Upper lobe of left lung (tissue), 6 donors: Measurements from ENCODE around the gene AMER3. TPM values are rescaled to one million over a fixed set of nuclear protein-coding genes. Genes with fewer than 3 reads are reported as not detected.

Source experiments
- ATAC-seq, 2 donors: fragments of 200-7000 bp; cut with Tn5 transposase; one replicate each; pipeline ENCODE4 v1.9.1; 2022; ENCODE audit warnings: mild to moderate bottlenecking in 2 of 2, moderate library complexity in 2 of 2; ENCODE audit not compliant: low FRiP score in 2 of 2
- DNase-seq, 2 donors: peaks; one replicate each; pipeline ENCODE4 v3.0.0-alpha.2; 2019 to 2020
- H3K27ac ChIP-seq, 4 donors: fragments of 200-600 bp; sonication (generic); one replicate each; pipeline ENCODE4 v1.5.1; 2016 to 2019
- H3K27me3 ChIP-seq, 4 donors: fragments of 200-600 bp; sonication (generic); one replicate each; pipeline ENCODE4 v1.5.1; 2017 to 2019
- H3K36me3 ChIP-seq, 4 donors: fragments of 200-600 bp; sonication (generic); one replicate each; pipeline ENCODE4 v1.5.1; 2016 to 2019
- H3K4me1 ChIP-seq, 4 donors: fragments of 200-600 bp; sonication (generic); one replicate each; pipeline ENCODE4 v1.5.1; 2018 to 2019
- H3K4me3 ChIP-seq, 4 donors: fragments of 200-600 bp; sonication (generic); one replicate each; pipeline ENCODE4 v1.5.1; 2017 to 2019; ENCODE audit warnings: mild to moderate bottlenecking in 2 of 4, moderate library complexity in 1 of 4
- H3K9me3 ChIP-seq, 4 donors: fragments of 200-600 bp; sonication (generic); one replicate each; pipeline ENCODE4 v1.5.1; 2018 to 2019
- CTCF ChIP-seq, 6 experiments: fragments of 450-650 bp in 4 of 6; fragments of 200-600 bp in 2 of 6; sonication (generic) in 2 of 6; IDR thresholded peaks; one replicate each; pipeline ENCODE4 v1.5.1; 2016 to 2019; ENCODE audit warnings: antibody characterized with exemption in 6 of 6
- EP300 ChIP-seq, 4 donors: sonication (generic); formaldehyde crosslinking; IDR thresholded peaks; one replicate each; pipeline ENCODE4 v1.5.1; 2017; ENCODE audit warnings: antibody characterized with exemption in 4 of 4, control low read depth in 2 of 4
- POLR2A ChIP-seq, 4 donors: fragments of 450-650 bp; IDR thresholded peaks; one replicate each; pipeline ENCODE4 v1.5.1; 2016 to 2017; ENCODE audit warnings: antibody characterized with exemption in 4 of 4, mild to moderate bottlenecking in 2 of 4
- POLR2AphosphoS5 ChIP-seq, 2 donors: sonication (generic); formaldehyde crosslinking; IDR thresholded peaks; one replicate each; pipeline ENCODE4 v1.5.1; 2017; ENCODE audit warnings: antibody characterized with exemption in 2 of 2
- WGBS, 2 donors: methylation state at CpG; one replicate each; pipeline ENCODE4 v1.1.5; 2017 to 2018; 5-methylcytosine and 5-hydroxymethylcytosine counted together
- total RNA-seq, 6 donors: library from RNA; depleted of rRNA in 4 of 6; stranded (reverse); fragments of >200 nt in 4 of 6; gene quantifications; one replicate each; pipeline versions ENCODE4 v1.1.0 to v1.2.1, GENCODE V29; 2016 to 2021
- donor health status: DM: no; HTN: no; CAD: no; lungs with moderate emphysema.
- donor health status: DM: no; HTN: yes; CAD: no; lungs with severe emphysema.

AMER3 gene
- total RNA-seq, 6 donors from 2014 or later = not detected

DNA sequence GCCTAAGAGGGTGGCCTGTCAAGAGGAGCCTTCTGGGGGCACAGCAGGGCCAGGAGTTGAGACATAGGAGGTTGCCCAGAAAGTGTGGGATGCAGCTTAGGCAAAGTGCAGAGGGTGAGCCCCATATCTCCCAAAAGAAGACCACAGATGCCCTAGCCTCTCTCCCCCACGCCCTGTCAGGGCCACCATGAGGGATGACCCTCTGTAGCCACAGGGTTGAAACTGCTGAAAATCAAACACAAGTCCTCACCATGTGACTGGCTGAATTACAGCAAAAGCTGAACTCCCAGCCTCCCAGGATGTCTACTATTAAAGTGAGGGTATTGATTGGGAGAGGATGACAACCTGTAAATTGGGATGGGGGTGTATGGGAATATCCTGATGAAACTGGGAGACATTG lies 44.0 kb downstream of the AMER3 start:
- no peak overlapping the region for H3K27ac ChIP-seq
- TF ChIP-seq EP300 (IDR thresholded peaks at IDR 0.05) (no peak), POLR2A (IDR thresholded peaks at IDR 0.05) (no peak), POLR2AphosphoS5 (IDR thresholded peaks at IDR 0.05) (no peak), CTCF (IDR thresholded peaks at IDR 0.05) (no peak)
- no peaks in the 10 kb centered on the region for H3K9me3 ChIP-seq
- ATAC-seq = no peak
- H3K4me3 ChIP-seq = no peak overlapping the region
- peaks cover 8 to 17% (median 13%) of the 10 kb centered on the region in 4 donors for H3K4me1 ChIP-seq
- WGBS, 2 donors = 89 to 100% methylated on average over 1 of the region's 1 CpG
- H3K36me3 ChIP-seq = no peaks in the 10 kb centered on the region
- peaks cover 0 to 7% (median 0%) of the 10 kb centered on the region in 4 donors for H3K27me3 ChIP-seq
- DNase-seq = no peak

DNA sequence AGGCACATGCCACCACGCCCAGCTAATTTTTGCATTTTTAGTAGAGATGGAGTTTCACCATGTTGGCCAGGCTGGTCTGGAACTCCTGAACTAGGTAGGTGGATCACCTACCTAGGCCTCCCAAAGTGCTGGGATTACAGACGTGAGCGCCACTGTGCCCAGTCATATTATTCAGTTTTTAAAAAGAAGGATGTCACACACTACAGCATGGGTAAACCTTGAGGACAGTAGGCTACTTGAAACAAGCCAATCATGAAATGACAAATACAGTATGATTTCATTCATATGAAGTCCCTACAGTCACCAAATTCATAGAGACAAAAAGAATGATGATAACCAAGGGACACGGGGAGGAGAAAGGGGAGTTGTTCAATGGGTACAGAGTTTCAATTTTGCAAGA lies 50.3 kb downstream of the AMER3 start:
- ATAC-seq = no peak
- no peaks in the 10 kb centered on the region for H3K36me3 ChIP-seq
- no peaks in the 10 kb centered on the region for H3K9me3 ChIP-seq
- H3K4me1 ChIP-seq = no peaks in the 10 kb centered on the region
- H3K27ac ChIP-seq = no peak overlapping the region
- H3K4me3 ChIP-seq = no peak overlapping the region
- no peak for DNase-seq
- 67 to 90% methylated on average over 4 of the region's 4 CpGs for WGBS, 2 donors
- no peak for TF ChIP-seq POLR2A (IDR thresholded peaks at IDR 0.05)
- TF ChIP-seq CTCF (IDR thresholded peaks at IDR 0.05) = no peak
- no peak for TF ChIP-seq EP300 (IDR thresholded peaks at IDR 0.05)
- TF ChIP-seq POLR2AphosphoS5 (IDR thresholded peaks at IDR 0.05) = no peak
- H3K27me3 ChIP-seq = no peaks in the 10 kb centered on the region

DNA sequence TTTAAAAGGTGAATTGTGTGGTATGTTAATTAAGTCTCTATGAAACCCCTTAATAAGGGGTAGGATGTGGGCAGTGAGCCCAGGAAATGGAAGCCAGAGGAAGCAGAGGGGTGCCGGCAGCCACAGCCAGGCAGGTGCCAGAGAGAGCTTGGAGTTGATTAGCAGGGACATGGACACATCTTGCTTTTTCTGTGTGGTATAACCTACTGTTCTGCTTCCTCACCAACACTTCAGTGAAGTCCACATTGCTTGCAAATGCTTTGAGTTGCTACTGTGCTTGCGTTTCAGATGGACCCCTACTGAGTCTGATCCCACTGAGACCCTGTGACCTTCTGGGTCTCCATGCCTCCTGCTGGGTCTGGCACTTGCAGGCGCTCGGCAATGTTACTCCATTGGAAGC lies 51.0 kb downstream of the AMER3 start:
- Histone ChIP-seq H3K27ac (no peak overlapping the region), H3K4me1 (no peaks in the 10 kb centered on the region), H3K27me3 (no peaks in the 10 kb centered on the region), H3K9me3 (no peaks in the 10 kb centered on the region), H3K4me3 (no peak overlapping the region), H3K36me3 (no peaks in the 10 kb centered on the region)
- no peak for ATAC-seq
- DNase-seq = no peak
- TF ChIP-seq POLR2AphosphoS5 (IDR thresholded peaks at IDR 0.05) = no peak
- TF ChIP-seq EP300 (IDR thresholded peaks at IDR 0.05) = no peak
- TF ChIP-seq POLR2A (IDR thresholded peaks at IDR 0.05) = no peak
- WGBS, 2 donors = 39 to 64% methylated on average over 4 of the region's 4 CpGs

- H3K4me3 ChIP-seq = no peak overlapping the region
- H3K9me3 ChIP-seq = no peaks in the 10 kb centered on the region
- H3K27me3 ChIP-seq = no peaks in the 10 kb centered on the region
- DNase-seq (no peak), ATAC-seq (peak; percentile 26 to 34)
- no peak overlapping the region for H3K27ac ChIP-seq
- H3K36me3 ChIP-seq = no peaks in the 10 kb centered on the region
- TF ChIP-seq POLR2AphosphoS5 (IDR thresholded peaks at IDR 0.05) = no peak
- no peak for TF ChIP-seq POLR2A (IDR thresholded peaks at IDR 0.05)
- TF ChIP-seq CTCF (IDR thresholded peaks at IDR 0.05) = no peak
- TF ChIP-seq EP300 (IDR thresholded peaks at IDR 0.05) = no peak
- H3K4me1 ChIP-seq = no peaks in the 10 kb centered on the region
- 60 to 70% methylated on average over 12 to 14 of the region's 14 CpGs for WGBS, 2 donors
Measured at GRCh38 chr2:130807659-130808385, 52.5 kb downstream of the AMER3 start.

DNA sequence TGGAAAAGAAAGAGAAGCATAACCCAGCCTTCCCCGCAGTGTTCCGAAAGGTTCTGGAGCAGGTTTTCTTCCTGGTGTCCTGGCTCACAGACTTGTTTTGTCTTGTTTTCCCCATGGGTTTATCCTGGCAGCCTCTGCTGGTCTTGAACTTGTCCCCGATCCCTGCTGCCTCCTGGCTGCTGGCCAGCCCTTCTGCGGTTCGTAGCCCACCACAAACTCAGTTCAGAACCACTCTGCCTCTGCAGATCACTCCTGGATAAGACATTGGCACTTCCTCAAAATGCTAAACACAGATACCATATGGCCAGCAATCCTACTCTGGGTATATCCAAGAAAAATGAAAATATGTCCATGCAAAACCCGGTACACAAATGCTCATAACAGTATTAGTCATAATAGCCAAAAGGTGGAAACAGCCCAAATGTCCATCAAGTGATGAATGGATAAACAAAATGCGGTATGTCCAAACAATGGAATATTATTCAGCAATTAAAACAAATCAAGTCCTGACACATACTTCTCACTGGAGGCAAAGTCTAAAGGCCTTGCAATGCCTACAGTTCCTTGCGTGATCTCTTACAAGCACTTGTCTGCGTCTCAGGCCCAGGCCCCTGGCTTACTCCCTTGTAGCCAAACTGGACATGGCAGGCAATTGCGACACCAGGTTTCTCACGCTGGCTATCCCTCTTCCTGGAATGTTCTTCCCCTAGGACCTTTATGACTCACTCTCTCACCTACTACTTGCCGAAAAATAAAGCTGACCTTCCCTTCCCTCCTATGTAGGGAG lies 53.3 kb downstream of the AMER3 start:
- Histone ChIP-seq H3K36me3 (no peaks in the 10 kb centered on the region), H3K4me1 (no peaks in the 10 kb centered on the region), H3K27me3 (no peaks in the 10 kb centered on the region), H3K27ac (no peak overlapping the region), H3K9me3 (no peaks in the 10 kb centered on the region), H3K4me3 (no peak overlapping the region)
- ATAC-seq (no peak), DNase-seq (no peak)
- TF ChIP-seq CTCF (IDR thresholded peaks at IDR 0.05) = no peak
- TF ChIP-seq POLR2AphosphoS5 (IDR thresholded peaks at IDR 0.05) = no peak
- no peak for TF ChIP-seq POLR2A (IDR thresholded peaks at IDR 0.05)
- no peak for TF ChIP-seq EP300 (IDR thresholded peaks at IDR 0.05)
- WGBS, 2 donors = 72 to 73% methylated on average over 12 of the region's 12 CpGs
